HG03469 (cell line): Measurements from ENCODE around the gene CDH13.

Source experiments
- ATAC-seq: cut with Tn5 transposase; IDR thresholded peaks from one replicate; pipeline ENCODE4 v1.9.1; 2021; ENCODE audit warnings: mild to moderate bottlenecking, moderate library complexity, moderate number of reproducible peaks; ENCODE audit not compliant: unreplicated experiment

The CDH13 gene

GRCh38 chr16:83365166-83365565, 738.4 kb downstream of the CDH13 start:
- ATAC-seq = no peak

- no peak for ATAC-seq
These were observed 739.5 kb downstream of the CDH13 start for GRCh38 chr16:83366228-83366627.

GRCh38 chr16:83374979-83375378, 748.2 kb downstream of the CDH13 start:
- no peak for ATAC-seq

GRCh38 chr16:83389751-83390150, 763.0 kb downstream of the CDH13 start:
- ATAC-seq = no peak

- ATAC-seq = no peak
These were observed 764.0 kb downstream of the CDH13 start for GRCh38 chr16:83390759-83391158.

GRCh38 chr16:83392743-83393142, 766.0 kb downstream of the CDH13 start:
- ATAC-seq = no peak

GRCh38 chr16:83393196-83393981, 766.6 kb downstream of the CDH13 start:
- ATAC-seq = no peak

- no peak for ATAC-seq
These were observed 771.0 kb downstream of the CDH13 start for GRCh38 chr16:83397601-83398291.

- ATAC-seq = no peak
These were observed 773.5 kb downstream of the CDH13 start for GRCh38 chr16:83400234-83400633.

- no peak for ATAC-seq
These were observed 775.5 kb downstream of the CDH13 start for GRCh38 chr16:83402160-83402814.

GRCh38 chr16:83402967-83403366, 776.2 kb downstream of the CDH13 start:
- ATAC-seq = no peak

GRCh38 chr16:83403761-83404160, 777.0 kb downstream of the CDH13 start:
- no peak for ATAC-seq

- ATAC-seq = no peak
These were observed 777.5 kb downstream of the CDH13 start for GRCh38 chr16:83404261-83404660.

- ATAC-seq = no peak
These were observed 781.2 kb downstream of the CDH13 start for GRCh38 chr16:83407928-83408327.

- ATAC-seq = no peak
These were observed 782.6 kb downstream of the CDH13 start for GRCh38 chr16:83409347-83409746.

GRCh38 chr16:83418565-83418964, 791.8 kb downstream of the CDH13 start:
- no peak for ATAC-seq

GRCh38 chr16:83420206-83420760, 793.5 kb downstream of the CDH13 start:
- ATAC-seq = no peak

- ATAC-seq = no peak
These were observed 806.4 kb downstream of the CDH13 start for GRCh38 chr16:83433201-83433600.

- ATAC-seq = no peak
These were observed 810.3 kb downstream of the CDH13 start for GRCh38 chr16:83437036-83437435.

- ATAC-seq = no peak
These were observed 811.6 kb downstream of the CDH13 start for GRCh38 chr16:83438326-83438725.

GRCh38 chr16:83439412-83439811, 812.6 kb downstream of the CDH13 start:
- ATAC-seq = no peak

GRCh38 chr16:83441517-83441916, 814.7 kb downstream of the CDH13 start:
- no peak for ATAC-seq
